DND-41 (cell line): ENCODE data around the gene RNF186.

Experiments
- CTCF ChIP-seq: IDR thresholded peaks from 2 replicates; pipeline ENCODE4 v1.5.1; 2012; ENCODE audit warnings: borderline replicate concordance, low read length, moderate library complexity, mild to moderate bottlenecking; ENCODE audit not compliant: poor library complexity, severe bottlenecking; ENCODE audit errors: extremely low read depth
- EZH2 ChIP-seq: IDR thresholded peaks from 3 replicates; pipeline ENCODE4 v1.6.1; 2012; ENCODE audit warnings: borderline replicate concordance, low read depth, mild to moderate bottlenecking, moderate library complexity, low read length, inconsistent platforms; ENCODE audit not compliant: severe bottlenecking

- TF ChIP-seq CTCF (no peak), EZH2 (no peak)
Observed at GRCh38 chr1:19772053-19772452, 43.0 kb downstream of the RNF186 start.
